ENCODE results near the gene CABP1. TPM values are rescaled to one million over a fixed set of nuclear protein-coding genes. Genes with fewer than 3 reads are reported as not detected.
"Not testable (repeated sequence)": the region's sequence is repeated elsewhere in the genome, so short reads cannot be mapped to it uniquely, and the experiment has no call there.

The CABP1 gene
- polyA plus RNA-seq, 1 donor (not counting 4 experiments of a cell fraction or from before 2014, with no cell fraction given): 0.04 TPM

DNA sequence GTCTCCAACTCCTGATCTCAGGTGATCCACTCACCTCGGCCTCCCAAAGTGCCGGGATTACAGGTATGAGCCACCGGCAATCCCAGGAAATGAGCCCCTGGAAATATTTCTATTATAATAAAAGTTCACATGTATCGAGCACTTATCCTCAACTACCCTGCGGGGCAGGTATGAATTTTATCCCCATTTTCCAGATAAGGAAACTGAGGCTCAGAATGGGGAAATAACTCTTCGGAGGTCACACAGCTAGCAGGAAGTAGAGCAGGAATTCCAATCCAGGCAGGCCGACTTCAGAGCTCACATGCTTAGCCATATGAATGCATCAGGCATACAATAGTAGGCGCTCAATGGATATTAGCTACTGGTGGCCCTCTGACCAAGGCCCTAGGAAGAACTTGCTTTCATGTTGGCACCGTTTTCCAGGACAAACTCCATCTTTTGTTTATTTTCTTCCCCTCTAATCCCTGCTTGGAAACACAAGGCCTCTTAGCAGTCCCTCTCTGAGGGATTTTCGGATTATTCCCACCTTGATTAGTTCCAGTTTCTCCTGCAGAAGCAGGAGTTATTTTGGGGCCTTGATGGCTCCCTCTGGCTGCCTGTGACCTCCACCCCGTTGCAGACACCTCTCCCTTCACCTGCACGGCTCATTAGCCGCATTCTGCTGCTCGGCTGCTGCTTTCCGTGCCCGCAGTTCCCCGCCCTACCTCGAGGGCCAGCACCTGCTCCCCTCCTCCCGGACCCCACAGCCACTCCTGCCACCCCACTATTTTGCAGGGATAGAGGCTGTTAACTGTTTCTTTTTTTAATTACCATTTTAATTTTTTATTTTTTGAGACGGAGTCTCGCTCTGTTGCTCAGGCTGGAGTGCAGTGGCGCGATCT lies 40.5 kb upstream of the CABP1 start:
- no peak for FAIRE-seq
- Histone ChIP-seq H4K20me1 (ENCODE audit: control insufficient read depth, extremely low read depth, insufficient read depth, low read length) (no peaks in the 10 kb centered on the region), H3K4me3 (ENCODE audit: control insufficient read depth in 2 of 3, extremely low read depth in 1 of 3, insufficient read depth in 2 of 3, low read depth in 1 of 3, low read length in 3 of 3) (no peak overlapping the region), H3K9me3 (ENCODE audit: control insufficient read depth, low read depth, low read length) (no peaks in the 10 kb centered on the region), H3K9ac (ENCODE audit: control insufficient read depth, extremely low read depth, insufficient read depth, low read length) (no peak overlapping the region), H3K4me2 (ENCODE audit: control insufficient read depth, extremely low read depth, insufficient read depth, low read depth, low read length) (no peak overlapping the region), H3K4me1 (ENCODE audit: control insufficient read depth, extremely low read depth, insufficient read depth, low read length) (no peaks in the 10 kb centered on the region), H2AFZ (ENCODE audit: control insufficient read depth, low read length) (no peak overlapping the region), H3K27ac (ENCODE audit: control insufficient read depth, insufficient read depth, low read length) (no peak overlapping the region), H3K79me2 (ENCODE audit: control insufficient read depth, insufficient read depth, low read length) (no peaks in the 10 kb centered on the region), H3K9me1 (ENCODE audit: control insufficient read depth, extremely low read depth, insufficient read depth, low read length) (no peaks in the 10 kb centered on the region), H3K36me3 (ENCODE audit: control insufficient read depth in 2 of 2, extremely low read depth in 1 of 2, insufficient read depth in 2 of 2, low read length in 2 of 2) (no peaks in the 10 kb centered on the region), H3K27me3 (ENCODE audit: control insufficient read depth, extremely low read depth, insufficient read depth, low read length) (peaks cover 10% of the 10 kb centered on the region)
- dilution Hi-C loops (cut with MboI; ENCODE audit: extremely low pct_ligation_motif_present, low sequenced_read_pairs): no loop called here
- no peak for TF ChIP-seq EZH2 (IDR thresholded peaks at IDR 0.05; ENCODE audit: low read length)
- TF ChIP-seq, protein P1, sequence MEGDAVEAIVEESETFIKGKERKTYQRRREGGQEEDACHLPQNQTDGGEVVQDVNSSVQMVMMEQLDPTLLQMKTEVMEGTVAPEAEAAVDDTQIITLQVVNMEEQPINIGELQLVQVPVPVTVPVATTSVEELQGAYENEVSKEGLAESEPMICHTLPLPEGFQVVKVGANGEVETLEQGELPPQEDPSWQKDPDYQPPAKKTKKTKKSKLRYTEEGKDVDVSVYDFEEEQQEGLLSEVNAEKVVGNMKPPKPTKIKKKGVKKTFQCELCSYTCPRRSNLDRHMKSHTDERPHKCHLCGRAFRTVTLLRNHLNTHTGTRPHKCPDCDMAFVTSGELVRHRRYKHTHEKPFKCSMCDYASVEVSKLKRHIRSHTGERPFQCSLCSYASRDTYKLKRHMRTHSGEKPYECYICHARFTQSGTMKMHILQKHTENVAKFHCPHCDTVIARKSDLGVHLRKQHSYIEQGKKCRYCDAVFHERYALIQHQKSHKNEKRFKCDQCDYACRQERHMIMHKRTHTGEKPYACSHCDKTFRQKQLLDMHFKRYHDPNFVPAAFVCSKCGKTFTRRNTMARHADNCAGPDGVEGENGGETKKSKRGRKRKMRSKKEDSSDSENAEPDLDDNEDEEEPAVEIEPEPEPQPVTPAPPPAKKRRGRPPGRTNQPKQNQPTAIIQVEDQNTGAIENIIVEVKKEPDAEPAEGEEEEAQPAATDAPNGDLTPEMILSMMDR (optimal IDR thresholded peaks at IDR 0.05 in 1 of 3, IDR thresholded peaks at IDR 0.05 in 1 of 3, conservative IDR thresholded peaks at IDR 0.05 in 1 of 3; ENCODE audit: extremely low read depth in 1 of 3, insufficient read depth in 2 of 3, low read length in 3 of 3): no peak
- no peak for DNase-seq (ENCODE audit: low read depth, low spot score)

DNA sequence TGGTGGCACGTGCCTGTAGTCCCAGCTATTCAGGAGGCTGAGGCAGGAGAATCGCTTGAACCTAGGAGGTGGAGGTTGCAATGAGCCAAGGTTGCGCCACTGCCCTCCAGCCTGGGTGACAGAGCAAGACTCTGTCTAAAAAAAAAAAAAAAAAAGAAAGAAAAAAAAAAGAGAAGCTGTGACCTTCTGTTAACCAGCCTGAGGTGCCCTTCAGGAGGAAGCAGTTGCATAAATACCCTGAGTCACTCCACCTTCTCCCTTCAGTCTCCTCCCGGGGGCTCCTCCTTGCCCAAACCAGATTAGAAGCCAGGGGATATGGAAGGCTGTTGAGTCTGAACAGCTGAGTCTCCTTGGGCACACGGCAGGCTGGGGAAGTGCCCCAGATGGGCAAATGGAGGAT lies 38.0 kb upstream of the CABP1 start:
- H3K79me2 ChIP-seq (ENCODE audit: control insufficient read depth, insufficient read depth, low read length); H3K4me1 ChIP-seq (ENCODE audit: control insufficient read depth, extremely low read depth, insufficient read depth, low read length); H3K4me2 ChIP-seq (ENCODE audit: control insufficient read depth, extremely low read depth, insufficient read depth, low read depth, low read length); H3K9me1 ChIP-seq (ENCODE audit: control insufficient read depth, extremely low read depth, insufficient read depth, low read length); H3K36me3 ChIP-seq (ENCODE audit: control insufficient read depth in 2 of 2, extremely low read depth in 1 of 2, insufficient read depth in 2 of 2, low read length in 2 of 2); H4K20me1 ChIP-seq (ENCODE audit: control insufficient read depth, extremely low read depth, insufficient read depth, low read length); H3K27ac ChIP-seq (ENCODE audit: control insufficient read depth, insufficient read depth, low read length); DNase-seq (ENCODE audit: low read depth, low spot score); H3K9me3 ChIP-seq (ENCODE audit: control insufficient read depth, low read depth, low read length); FAIRE-seq; dilution Hi-C loops (cut with MboI; ENCODE audit: extremely low pct_ligation_motif_present, low sequenced_read_pairs); H2AFZ ChIP-seq (ENCODE audit: control insufficient read depth, low read length); H3K9ac ChIP-seq (ENCODE audit: control insufficient read depth, extremely low read depth, insufficient read depth, low read length); H3K4me3 ChIP-seq (ENCODE audit: control insufficient read depth in 2 of 3, extremely low read depth in 1 of 3, insufficient read depth in 2 of 3, low read depth in 1 of 3, low read length in 3 of 3): not testable (repeated sequence)
- peaks cover 10% of the 10 kb centered on the region for H3K27me3 ChIP-seq (ENCODE audit: control insufficient read depth, extremely low read depth, insufficient read depth, low read length)
